ENCODE data around the gene CMIP. TPM values are rescaled to one million over a fixed set of nuclear protein-coding genes. Genes with fewer than 3 reads are reported as not detected.

The CMIP gene
- total RNA-seq, 2 donors from 2014 or later: 35.5 to 51.5 TPM

DNA sequence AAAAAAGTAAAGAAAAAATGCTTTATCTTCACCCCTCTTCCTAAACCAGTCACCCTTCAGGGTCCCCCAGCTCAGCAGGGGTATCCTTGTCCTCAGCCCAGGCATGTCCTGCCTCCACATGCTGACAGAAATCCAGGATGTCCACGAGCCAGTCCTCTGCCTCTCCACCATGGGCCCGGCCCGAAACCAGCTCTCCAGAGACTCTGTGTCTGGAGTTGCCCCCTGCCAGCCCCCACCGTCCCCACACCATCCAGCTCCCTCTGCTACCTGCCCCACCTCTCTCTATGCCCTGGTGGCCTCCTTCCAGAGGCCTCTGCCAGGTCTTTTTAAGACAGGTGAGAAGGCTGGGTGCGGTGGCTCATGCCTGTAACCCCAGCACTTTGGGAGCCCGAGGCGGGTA, 268.1 kb downstream of the CMIP start:
- DNase-seq (ENCODE audit: low spot score in 2 of 2) (no peak), ATAC-seq (no peak)
- H3K27ac Mint-ChIP-seq: peak overlapping the region; percentile 57 to 82
- no peaks in the 10 kb centered on the region for H3K9me3 Mint-ChIP-seq
- peaks cover 2% of the 10 kb centered on the region in 2 donors for H3K36me3 Mint-ChIP-seq

DNA sequence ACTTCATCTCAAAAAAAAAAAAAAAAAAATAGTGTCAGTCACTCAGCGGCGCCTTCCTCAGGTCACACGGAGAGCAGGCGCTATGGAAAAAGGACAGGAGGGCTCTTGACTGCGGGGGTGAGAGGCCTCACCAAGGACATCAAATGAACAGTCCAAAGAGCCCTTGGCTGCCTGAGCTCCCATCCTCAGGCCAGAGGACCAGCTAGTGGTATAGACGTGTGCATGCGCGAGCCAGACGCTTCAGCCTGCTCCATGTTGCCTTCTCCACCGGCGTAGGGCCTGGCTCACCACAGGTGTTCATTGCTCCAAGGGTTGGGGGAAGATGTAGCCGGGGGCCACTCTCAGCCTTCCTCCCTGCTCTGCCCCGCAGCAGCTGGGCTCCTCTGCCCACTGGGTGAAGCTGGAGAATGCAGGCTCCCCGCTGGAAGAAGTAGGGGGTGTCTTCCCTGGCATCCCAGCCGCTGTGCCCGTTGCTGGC, 268.7 kb downstream of the CMIP start:
- Mint-ChIP-seq H3K27ac (peak overlapping the region in 1 of 2 donors; percentile 77), H3K9me3 (no peaks in the 10 kb centered on the region), H3K36me3 (peaks cover 5% of the 10 kb centered on the region in 2 donors)
- DNase-seq (ENCODE audit: low spot score in 2 of 2) (no peak), ATAC-seq (no peak)

DNA sequence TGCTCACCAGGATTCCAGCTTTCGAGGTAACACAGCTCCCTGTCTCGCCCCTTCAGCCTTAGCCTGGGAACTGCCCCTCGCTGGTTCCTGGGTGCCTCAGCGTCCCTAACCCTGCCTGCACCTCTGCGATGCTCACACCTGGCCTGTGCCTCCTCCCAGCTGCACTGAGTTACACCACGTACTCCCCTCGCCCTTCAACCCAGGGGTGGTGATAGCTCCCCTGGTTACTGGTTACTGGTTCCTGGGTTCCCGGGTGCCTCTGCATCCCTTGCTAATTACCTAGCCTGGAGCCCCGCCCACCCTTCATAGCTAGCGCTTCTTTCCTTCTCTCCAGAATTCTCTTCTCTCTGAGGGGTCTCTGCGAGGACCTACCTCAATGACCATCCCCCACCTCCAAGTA, 269.2 kb downstream of the CMIP start:
- Mint-ChIP-seq H3K9me3 (no peaks in the 10 kb centered on the region), H3K27ac (peak overlapping the region in 1 of 2 donors; percentile 77), H3K36me3 (peaks cover 5% of the 10 kb centered on the region in 2 donors)
- DNase-seq (ENCODE audit: low spot score in 2 of 2) (no peak), ATAC-seq (no peak)

DNA sequence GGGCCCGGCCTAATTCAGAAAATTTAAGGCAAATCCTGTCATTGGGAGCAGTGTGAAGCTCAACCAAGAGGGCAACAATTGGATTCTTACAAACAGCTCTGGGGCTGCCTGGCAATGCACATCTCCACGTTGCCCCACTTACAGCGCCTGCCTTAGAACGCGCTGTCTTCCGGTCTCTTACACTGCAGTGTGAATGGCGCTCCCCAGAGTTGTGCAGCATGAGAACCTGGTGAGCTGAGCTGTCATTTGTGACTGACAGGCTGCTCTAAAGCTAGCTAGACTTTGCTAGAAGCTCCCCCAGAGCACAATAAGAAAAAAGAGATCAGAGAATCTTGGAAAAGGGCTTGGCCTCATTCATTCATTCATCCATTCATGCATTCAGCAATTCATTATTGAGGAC, 270.0 kb downstream of the CMIP start:
- peaks cover 5% of the 10 kb centered on the region in 2 donors for H3K36me3 Mint-ChIP-seq
- peak overlapping the region; percentile 29 to 84 for H3K27ac Mint-ChIP-seq
- no peak for DNase-seq (ENCODE audit: low spot score in 2 of 2)
- no peaks in the 10 kb centered on the region for H3K9me3 Mint-ChIP-seq
- ATAC-seq: no peak

DNA sequence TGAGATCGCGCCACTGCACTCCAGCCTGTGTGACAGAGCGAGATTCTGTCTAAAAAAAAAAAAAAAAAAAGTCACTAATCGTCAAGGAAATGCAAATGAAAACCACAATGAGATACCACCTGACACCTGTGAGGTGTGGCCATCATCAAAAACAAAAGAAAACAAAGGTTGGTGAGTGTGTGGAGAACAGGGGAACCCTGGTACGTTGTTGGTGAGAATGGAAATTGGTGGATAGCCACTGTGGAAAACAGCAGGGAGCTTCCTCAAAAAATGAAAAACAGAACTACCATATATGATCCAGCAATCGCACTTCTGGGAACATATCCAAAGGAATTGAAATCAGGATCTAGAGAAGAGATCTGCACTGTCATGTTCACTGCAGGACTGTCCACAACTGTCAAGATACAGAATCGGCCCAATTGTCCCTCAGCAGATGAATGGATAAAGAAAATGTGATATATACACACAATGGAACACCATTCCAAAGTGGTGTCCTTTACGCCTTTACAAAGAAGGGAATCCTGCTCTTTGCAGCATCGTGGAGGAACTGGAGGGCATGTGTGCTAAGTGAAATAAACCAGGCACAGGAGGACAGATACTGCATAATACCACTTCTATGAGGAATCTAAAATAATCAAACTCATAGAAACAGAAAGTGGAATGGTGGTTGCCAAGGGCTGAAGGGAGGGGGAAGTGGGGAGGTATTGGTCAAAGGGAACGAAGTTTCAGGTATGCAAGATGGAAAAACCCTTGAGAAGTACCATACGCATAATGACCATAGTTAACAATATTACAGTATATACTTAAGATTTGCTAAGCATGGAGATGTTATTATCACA, 271.0 kb downstream of the CMIP start:
- no peaks in the 10 kb centered on the region for H3K9me3 Mint-ChIP-seq
- DNase-seq (ENCODE audit: low spot score in 2 of 2): no peak
- ATAC-seq: peak; percentile 52 to 62

DNA sequence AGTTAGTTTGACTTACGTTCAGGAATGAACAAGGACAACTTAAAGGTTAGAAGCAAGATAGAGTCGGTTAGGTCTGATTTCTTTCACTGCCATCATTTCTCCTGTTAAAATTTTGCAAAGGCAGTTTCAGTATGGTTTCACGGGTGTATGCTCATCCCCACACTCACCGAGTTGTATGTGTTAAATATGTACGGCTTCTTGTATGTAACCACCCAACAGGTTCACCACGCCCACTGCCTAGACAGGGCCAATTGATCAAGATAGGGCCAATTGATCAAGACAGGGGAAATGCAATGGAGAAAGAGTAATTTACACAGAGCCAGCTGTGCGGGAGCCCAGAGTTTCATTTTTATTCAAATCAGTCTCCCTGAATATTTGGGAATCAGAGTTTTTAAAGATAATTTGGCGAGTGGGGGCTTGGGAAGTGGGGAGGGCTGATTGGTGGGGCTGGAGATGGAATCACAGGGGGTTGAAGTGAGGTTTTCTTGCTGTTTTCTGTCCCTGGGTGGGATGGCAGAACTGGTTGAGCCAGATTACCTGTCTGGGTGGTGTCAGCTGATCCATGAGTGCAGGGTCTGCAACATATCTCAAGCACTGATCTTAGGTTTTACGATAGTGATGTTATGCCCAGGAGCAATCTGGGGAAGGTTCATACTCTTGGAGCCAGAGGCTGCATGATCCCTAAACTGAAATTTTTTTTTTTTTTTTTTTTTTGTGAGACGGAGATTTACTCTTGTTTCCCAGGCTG, 272.0 kb downstream of the CMIP start:
- Mint-ChIP-seq H3K9me3 (no peaks in the 10 kb centered on the region), H3K36me3 (peaks cover 5% of the 10 kb centered on the region in 2 donors), H3K27ac (peak overlapping the region in 1 of 2 donors; percentile 84)
- DNase-seq (ENCODE audit: low spot score in 2 of 2): no peak
- ATAC-seq: peak; percentile 46 to 50

More for the DNA sequence above, 271.0 kb downstream of the CMIP start:
- Mint-ChIP-seq H3K36me3 (peaks cover 5% of the 10 kb centered on the region in 2 donors), H3K27ac (peak overlapping the region; percentile 18 to 84)

DNA sequence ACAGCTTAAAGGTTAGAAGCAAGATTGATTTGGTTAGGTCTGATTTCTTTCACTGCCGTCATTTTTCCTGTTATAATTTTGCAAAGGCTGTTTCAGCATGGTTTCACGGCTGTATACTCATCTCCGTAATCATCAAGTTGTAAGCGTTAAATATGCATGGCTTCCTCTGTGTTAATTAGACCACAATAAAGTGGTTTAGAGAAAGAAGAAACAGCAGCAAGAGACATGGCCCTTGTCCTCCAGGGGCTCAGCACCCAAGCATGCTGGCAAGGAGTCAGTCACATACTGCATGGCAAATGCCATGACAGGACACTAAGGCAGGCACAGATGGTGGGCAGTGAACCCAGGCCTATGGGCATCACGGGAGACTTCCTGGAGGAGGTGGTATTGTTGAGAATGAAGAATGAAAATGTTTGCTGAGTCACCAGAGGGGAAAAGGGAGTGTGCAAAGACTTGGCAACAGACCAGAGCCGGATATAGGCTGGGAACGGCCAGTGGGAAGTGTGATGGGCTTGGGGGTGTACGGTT, 273.1 kb downstream of the CMIP start:
- Mint-ChIP-seq H3K27ac (peak overlapping the region in 1 of 2 donors; percentile 51), H3K9me3 (no peaks in the 10 kb centered on the region), H3K36me3 (peaks cover 5% of the 10 kb centered on the region in 2 donors)
- DNase-seq (ENCODE audit: low spot score in 2 of 2) (no peak), ATAC-seq (peak in 1 of 2 donors; percentile 32)

DNA sequence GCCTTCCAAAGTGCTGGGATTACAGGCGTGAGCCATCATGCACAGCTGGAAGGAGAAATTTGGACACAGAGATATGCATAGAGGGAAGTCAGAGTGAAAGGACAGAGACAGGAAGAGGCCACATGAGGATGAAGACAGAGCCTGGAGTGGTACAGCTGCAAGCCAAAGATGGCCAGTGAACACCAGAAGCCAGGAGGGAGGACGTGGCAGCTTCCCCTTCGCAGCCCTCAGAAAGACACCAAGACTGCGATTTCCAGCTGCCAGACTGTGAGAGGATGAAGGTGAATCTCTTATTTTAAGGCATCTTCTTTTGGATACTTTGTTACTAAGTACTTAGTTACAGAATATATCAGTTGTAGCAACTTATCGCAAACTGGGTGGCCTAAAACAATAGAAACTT, 274.0 kb downstream of the CMIP start:
- H3K27ac Mint-ChIP-seq: peak overlapping the region in 1 of 2 donors; percentile 51
- ATAC-seq (peak; percentile 13 to 16), DNase-seq (ENCODE audit: low spot score in 2 of 2) (no peak)
- H3K9me3 Mint-ChIP-seq: no peaks in the 10 kb centered on the region
- peaks cover 5% of the 10 kb centered on the region in 2 donors for H3K36me3 Mint-ChIP-seq

DNA sequence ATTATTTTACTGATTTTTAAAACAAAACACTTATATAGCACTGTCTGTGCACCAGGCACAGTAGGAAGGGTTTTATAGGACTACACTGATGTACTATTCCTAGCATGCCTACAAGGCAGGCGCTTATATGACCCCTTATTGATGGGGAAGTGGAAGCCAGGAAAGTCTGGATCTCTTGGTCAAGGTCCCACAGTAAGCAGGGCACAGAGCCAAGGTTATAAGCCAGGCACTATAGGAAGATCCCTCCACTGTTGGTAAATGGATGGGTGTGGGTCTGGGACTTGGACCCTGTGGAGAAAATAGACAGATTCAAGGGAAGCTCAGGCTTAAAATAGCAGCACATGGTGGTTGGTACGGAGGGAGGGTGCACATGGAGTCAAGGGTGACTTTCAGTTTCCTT, 275.4 kb downstream of the CMIP start:
- H3K36me3 Mint-ChIP-seq: peaks cover 5% of the 10 kb centered on the region in 2 donors
- no peak for ATAC-seq
- no peak for DNase-seq (ENCODE audit: low spot score in 2 of 2)
- H3K27ac Mint-ChIP-seq: peak overlapping the region in 1 of 2 donors; percentile 51
- no peaks in the 10 kb centered on the region for H3K9me3 Mint-ChIP-seq

DNA sequence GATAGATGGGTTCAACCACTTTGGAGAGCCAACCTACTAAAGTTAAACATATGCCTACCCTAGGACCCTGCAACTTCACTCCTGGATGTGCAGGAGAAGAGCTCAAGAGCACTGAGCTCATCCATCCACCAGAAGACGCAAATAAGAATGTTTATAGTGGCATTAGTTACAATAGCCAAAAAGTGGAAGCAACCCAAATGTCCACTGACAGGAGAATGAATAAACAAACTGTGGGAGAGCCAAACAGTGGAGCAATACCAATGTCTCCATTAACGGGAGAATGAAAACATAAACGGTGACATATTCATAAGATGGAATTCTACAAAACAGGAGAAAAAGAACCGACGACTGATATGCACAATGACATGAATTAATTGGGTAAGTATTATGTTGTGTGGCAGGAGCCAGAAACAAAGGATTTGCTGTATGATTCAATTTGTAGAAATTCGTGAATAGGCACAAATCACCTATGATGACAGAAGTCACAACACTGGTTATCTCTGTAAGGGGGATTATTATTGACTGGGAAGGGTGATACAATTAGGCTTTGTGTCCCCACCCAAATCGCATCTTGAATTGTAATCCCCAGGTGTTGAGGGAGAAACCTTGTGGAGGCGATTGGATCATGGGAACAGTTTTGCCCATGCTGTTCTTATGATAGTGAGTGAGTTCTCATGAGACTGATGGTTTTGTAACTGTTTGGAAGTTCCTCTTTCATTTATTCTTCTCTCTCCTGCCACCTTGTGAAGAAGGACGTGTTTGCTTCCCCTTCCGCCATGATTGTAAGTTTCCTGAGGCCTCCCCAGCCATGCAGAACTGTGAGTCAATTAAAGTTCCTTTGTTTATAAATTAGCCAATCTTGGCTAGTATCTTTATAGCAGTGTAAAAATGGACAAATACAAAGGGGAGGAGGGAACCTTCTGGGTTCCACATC, 276.6 kb downstream of the CMIP start:
- Mint-ChIP-seq H3K9me3 (no peaks in the 10 kb centered on the region), H3K27ac (peak overlapping the region in 1 of 2 donors; percentile 19), H3K36me3 (peaks cover 5% of the 10 kb centered on the region in 2 donors)
- no peak for ATAC-seq
- DNase-seq (ENCODE audit: low spot score in 2 of 2): no peak

DNA sequence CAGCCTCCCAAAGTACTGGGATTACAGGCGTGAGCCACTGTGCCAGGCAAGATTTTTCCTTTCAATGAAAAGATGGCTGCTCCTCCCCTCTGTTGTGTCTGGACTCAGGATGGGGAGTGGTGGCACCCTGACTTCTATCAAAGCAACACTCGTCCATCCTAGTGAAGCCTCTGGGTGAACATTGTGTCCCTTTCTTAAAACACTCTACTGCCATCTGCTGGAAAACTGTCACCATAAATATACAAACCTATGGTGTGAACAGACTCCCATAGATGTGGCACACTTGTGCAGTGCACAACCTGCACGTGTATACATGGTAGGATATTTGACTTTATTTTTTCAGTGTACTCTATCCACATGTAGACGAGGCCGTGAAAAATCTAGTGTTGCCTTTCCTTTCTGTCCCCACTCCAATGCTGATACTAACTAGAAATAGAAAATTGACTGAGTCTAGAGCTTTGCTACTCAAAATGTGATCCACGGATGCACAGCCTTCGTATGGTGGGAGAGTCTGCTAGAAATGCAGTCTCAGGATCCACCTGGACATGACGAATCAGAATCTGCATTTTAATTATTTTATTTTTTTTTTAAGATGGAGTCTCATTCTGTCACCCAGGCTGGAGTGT, 278.6 kb downstream of the CMIP start:
- Mint-ChIP-seq H3K9me3 (no peaks in the 10 kb centered on the region), H3K27ac (no peak overlapping the region), H3K36me3 (no peaks in the 10 kb centered on the region)
- ATAC-seq: peak; percentile 76 to 87
- peak in 1 of 2 donors; percentile 67 for DNase-seq (ENCODE audit: low spot score in 2 of 2)

DNA sequence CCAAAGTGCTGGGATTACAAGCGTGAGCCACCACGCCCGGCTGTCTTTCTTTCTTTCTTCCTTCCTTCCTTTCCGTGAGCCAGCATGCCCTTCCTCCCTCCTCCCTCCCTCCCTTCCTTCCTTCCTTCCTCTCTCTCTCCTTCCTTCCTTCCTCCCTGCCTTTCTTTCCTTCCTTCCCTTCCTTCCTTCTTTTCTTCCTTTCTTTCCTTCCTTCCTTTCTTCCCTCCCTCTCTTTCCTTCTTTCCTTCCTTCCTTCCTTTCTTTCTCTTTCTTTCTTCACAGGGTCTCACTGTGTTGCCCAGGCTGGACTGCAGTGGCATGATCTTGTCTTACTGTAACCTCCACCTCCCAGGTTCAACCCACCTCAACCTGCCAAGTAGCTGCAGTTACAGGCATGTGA, 283.8 kb downstream of the CMIP start:
- Mint-ChIP-seq H3K27ac (peak overlapping the region in 1 of 2 donors; percentile 73), H3K36me3 (no peaks in the 10 kb centered on the region), H3K9me3 (no peaks in the 10 kb centered on the region)
- DNase-seq (ENCODE audit: low spot score in 2 of 2): no peak
- no peak for ATAC-seq

DNA sequence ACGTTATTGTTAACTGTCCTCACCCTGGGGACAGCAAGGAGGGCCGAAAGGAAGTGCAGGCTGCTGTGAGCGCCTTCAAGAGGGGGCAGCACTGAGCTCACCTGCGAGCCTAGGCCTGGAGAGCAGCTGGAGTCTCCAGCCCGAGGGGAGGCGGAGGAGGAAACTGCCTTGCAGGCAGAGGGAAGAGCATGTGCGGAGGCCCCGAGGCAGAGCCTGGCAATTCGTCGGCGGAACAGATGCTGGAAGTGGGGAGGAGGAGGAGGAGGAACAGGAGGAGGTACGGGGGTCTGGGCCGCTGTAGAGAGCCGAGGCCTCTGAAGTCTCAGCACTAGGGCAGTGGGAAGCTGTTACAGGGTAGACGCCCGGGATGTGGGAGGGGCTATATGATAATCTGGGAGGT, 284.8 kb downstream of the CMIP start:
- DNase-seq (ENCODE audit: low spot score in 2 of 2) (no peak), ATAC-seq (no peak)
- H3K36me3 Mint-ChIP-seq: no peaks in the 10 kb centered on the region
- peak overlapping the region in 1 of 2 donors; percentile 46 for H3K27ac Mint-ChIP-seq
- no peaks in the 10 kb centered on the region for H3K9me3 Mint-ChIP-seq

DNA sequence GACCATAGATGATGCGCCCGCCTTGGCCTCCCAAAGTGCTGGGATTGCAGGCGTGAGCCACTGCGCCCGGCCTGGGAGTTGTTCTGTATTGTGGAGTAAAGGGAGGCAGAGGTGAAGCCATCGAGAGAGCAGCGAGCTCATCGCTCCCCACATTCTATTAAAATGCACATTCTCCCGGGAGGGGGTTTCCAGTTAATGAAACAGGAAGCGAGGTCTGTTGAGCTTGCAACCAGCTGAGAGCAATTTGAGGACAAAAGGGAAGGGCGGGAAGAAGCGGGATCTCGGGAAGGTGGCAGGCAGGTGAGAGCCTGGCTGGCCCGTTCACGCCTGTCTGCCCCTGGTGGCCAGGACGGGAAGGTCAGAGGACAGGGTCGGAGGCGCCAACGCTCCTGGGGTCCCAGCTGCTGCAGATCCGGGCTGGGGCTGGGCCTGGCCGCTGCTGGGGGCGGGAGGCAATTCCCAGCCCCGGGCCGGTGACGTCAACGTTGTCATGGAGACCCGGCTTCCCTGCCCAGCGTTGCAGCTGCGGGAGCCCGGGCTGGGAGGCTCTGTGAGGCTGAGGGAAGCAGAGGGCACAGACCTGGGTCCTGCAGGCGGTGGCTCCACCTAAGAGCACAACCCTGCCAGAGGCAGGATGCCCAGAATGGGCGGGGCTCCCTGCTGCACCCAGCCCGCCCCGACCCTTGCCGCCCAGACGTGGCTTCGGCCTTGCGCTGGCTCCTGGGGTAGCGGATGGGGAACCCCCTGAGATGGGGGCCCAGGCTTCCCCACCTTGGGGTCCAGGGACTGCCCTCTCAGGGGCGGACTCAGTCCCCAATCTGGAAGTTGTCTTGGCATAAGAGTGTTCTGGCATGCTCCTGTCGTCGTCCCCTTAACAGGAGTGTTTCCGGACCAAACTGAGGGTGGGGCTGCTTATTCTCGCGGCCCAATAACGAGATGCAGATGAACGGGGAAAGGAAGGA, 285.8 kb downstream of the CMIP start:
- DNase-seq (ENCODE audit: low spot score in 2 of 2): peak; percentile 55 to 61
- peak overlapping the region; percentile 52 to 80 for H3K27ac Mint-ChIP-seq
- H3K9me3 Mint-ChIP-seq: no peaks in the 10 kb centered on the region
- peak; percentile 86 to 92 for ATAC-seq
- no peaks in the 10 kb centered on the region for H3K36me3 Mint-ChIP-seq

DNA sequence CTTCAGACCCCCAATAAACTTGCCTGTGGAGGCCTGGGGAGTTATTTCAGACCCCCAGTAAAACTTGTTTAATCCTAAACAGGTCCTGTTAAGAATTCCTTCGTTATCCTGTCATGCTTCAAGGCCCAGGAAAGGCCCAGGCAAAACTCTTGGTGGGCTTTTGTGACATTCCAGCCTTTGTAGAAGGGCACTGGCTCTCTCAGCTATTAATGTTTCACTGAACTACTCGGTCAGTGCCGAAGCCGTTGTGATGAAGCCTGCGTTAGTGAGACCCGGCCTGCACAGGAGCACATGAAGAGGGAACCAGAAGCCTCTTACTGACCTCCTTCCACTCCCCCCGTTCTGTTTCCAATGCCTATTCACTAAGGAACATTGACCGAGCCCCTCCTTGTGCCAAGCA, 287.0 kb downstream of the CMIP start:
- ATAC-seq: no peak
- Mint-ChIP-seq H3K36me3 (no peaks in the 10 kb centered on the region), H3K9me3 (no peaks in the 10 kb centered on the region), H3K27ac (no peak overlapping the region)
- no peak for DNase-seq (ENCODE audit: low spot score in 2 of 2)
